ENCODE measurements around the gene SPAM1.

The SPAM1 gene

DNA sequence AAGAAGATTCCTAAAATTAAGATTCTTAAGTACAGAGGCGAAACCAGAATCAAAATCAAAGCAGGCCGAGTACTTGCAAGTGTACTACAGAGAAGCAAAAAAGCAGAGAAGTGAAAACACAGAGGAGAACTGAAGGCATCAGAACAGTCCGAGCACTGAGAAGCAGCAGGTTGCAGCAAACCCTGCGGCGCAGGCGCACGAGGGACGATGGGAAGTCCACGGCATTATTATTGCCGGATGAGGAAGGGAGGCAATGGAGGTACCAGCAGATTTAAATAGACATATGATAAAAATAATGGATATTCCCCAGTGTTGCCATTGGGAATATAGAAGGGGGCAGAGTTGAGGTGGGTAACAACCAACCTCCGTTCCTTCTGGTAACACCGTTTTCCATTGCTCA, 7.2 kb upstream of the SPAM1 start:
- TF ChIP-seq FOXM1 (IDR thresholded peaks at IDR 0.05; ENCODE audit: borderline replicate concordance, low read depth) (no peak), TAF1 (IDR thresholded peaks at IDR 0.05; ENCODE audit: low read depth) (no peak), YY1 (IDR thresholded peaks at IDR 0.05; ENCODE audit: low read depth) (no peak), EGR1 (IDR thresholded peaks at IDR 0.05) (no peak), TCF12 (IDR thresholded peaks at IDR 0.05; ENCODE audit: low read depth) (no peak), EP300 (IDR thresholded peaks at IDR 0.05; ENCODE audit: borderline replicate concordance) (no peak), TEAD4 (IDR thresholded peaks at IDR 0.05) (no peak), RAD21 (IDR thresholded peaks at IDR 0.05; ENCODE audit: low read depth) (no peak), CREB1 (IDR thresholded peaks at IDR 0.05; ENCODE audit: low read depth) (no peak), ZBTB7A (IDR thresholded peaks at IDR 0.05; ENCODE audit: low read depth) (no peak), NFIC (IDR thresholded peaks at IDR 0.05) (no peak), CEBPB (IDR thresholded peaks at IDR 0.05) (no peak)
- TF ChIP-seq, protein P1, sequence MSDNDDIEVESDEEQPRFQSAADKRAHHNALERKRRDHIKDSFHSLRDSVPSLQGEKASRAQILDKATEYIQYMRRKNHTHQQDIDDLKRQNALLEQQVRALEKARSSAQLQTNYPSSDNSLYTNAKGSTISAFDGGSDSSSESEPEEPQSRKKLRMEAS (IDR thresholded peaks at IDR 0.05): no peak
- TF ChIP-seq, protein P2, sequence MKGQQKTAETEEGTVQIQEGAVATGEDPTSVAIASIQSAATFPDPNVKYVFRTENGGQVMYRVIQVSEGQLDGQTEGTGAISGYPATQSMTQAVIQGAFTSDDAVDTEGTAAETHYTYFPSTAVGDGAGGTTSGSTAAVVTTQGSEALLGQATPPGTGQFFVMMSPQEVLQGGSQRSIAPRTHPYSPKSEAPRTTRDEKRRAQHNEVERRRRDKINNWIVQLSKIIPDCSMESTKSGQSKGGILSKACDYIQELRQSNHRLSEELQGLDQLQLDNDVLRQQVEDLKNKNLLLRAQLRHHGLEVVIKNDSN (IDR thresholded peaks at IDR 0.05): no peak
- TF ChIP-seq, protein P3, sequence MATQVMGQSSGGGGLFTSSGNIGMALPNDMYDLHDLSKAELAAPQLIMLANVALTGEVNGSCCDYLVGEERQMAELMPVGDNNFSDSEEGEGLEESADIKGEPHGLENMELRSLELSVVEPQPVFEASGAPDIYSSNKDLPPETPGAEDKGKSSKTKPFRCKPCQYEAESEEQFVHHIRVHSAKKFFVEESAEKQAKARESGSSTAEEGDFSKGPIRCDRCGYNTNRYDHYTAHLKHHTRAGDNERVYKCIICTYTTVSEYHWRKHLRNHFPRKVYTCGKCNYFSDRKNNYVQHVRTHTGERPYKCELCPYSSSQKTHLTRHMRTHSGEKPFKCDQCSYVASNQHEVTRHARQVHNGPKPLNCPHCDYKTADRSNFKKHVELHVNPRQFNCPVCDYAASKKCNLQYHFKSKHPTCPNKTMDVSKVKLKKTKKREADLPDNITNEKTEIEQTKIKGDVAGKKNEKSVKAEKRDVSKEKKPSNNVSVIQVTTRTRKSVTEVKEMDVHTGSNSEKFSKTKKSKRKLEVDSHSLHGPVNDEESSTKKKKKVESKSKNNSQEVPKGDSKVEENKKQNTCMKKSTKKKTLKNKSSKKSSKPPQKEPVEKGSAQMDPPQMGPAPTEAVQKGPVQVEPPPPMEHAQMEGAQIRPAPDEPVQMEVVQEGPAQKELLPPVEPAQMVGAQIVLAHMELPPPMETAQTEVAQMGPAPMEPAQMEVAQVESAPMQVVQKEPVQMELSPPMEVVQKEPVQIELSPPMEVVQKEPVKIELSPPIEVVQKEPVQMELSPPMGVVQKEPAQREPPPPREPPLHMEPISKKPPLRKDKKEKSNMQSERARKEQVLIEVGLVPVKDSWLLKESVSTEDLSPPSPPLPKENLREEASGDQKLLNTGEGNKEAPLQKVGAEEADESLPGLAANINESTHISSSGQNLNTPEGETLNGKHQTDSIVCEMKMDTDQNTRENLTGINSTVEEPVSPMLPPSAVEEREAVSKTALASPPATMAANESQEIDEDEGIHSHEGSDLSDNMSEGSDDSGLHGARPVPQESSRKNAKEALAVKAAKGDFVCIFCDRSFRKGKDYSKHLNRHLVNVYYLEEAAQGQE (IDR thresholded peaks at IDR 0.05; ENCODE audit: low read depth): no peak

DNA sequence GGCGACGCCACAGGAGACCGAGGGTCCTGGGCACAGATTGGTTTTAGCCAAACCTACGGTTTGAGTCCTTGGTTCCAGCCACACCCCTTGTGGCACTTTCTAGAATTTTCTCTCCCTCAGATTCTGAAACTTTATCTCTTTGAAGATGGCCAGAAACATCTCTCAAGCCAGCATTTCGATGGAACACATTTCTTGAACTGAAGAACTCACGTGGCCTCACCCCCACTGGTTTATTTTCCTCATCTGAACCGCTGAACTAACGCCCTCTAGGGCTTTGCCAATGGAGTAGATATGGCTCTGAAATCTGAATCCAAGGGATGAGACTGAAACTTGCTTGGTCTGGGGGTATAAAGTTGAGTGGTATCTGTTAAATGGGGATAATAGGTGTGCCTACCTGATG, 6.7 kb upstream of the SPAM1 start:
- TF ChIP-seq, protein P3 (IDR thresholded peaks at IDR 0.05; ENCODE audit: low read depth): no peak
- no peak for TF ChIP-seq ZBTB7A (IDR thresholded peaks at IDR 0.05; ENCODE audit: low read depth)
- TF ChIP-seq RAD21 (IDR thresholded peaks at IDR 0.05; ENCODE audit: low read depth): no peak
- no peak for TF ChIP-seq TCF12 (IDR thresholded peaks at IDR 0.05; ENCODE audit: low read depth)
- TF ChIP-seq, protein P2 (IDR thresholded peaks at IDR 0.05): no peak
- TF ChIP-seq CEBPB (IDR thresholded peaks at IDR 0.05): no peak
- TF ChIP-seq TAF1 (IDR thresholded peaks at IDR 0.05; ENCODE audit: low read depth): no peak
- TF ChIP-seq YY1 (IDR thresholded peaks at IDR 0.05; ENCODE audit: low read depth): no peak
- no peak for TF ChIP-seq EGR1 (IDR thresholded peaks at IDR 0.05)
- TF ChIP-seq TEAD4 (IDR thresholded peaks at IDR 0.05): no peak

DNA sequence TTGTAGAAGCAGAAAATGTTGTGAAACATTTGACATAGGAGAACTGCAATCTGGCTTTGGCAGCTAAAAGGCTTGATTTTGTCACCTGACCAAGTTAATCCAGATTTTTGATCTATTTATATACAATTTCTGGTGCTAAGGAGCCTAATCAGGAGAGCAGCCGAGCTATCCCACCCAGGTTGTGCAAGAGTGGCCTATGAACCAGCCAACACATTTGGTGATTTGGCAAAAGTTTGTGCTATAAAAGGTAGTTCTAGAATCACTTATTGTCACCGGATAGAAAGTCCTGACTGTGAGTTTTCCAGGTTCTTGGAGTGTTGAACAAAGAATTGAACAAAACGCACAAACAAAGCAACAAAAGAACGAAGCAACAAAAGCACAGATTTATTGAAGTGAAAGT, 1.4 kb upstream of the SPAM1 start:
- no peak for TF ChIP-seq RAD21 (IDR thresholded peaks at IDR 0.05; ENCODE audit: low read depth)
- TF ChIP-seq TAF1 (IDR thresholded peaks at IDR 0.05; ENCODE audit: low read depth): no peak
- TF ChIP-seq FOXM1 (IDR thresholded peaks at IDR 0.05; ENCODE audit: borderline replicate concordance, low read depth): no peak
- no peak for TF ChIP-seq YY1 (IDR thresholded peaks at IDR 0.05; ENCODE audit: low read depth)
- no peak for TF ChIP-seq TCF12 (IDR thresholded peaks at IDR 0.05; ENCODE audit: low read depth)
- TF ChIP-seq NFIC (IDR thresholded peaks at IDR 0.05): no peak
- TF ChIP-seq, protein P3 (IDR thresholded peaks at IDR 0.05; ENCODE audit: low read depth): no peak
- no peak for TF ChIP-seq EP300 (IDR thresholded peaks at IDR 0.05; ENCODE audit: borderline replicate concordance)
- no peak for TF ChIP-seq ZBTB7A (IDR thresholded peaks at IDR 0.05; ENCODE audit: low read depth)
- TF ChIP-seq EGR1 (IDR thresholded peaks at IDR 0.05): no peak
- no peak for TF ChIP-seq TEAD4 (IDR thresholded peaks at IDR 0.05)
- no peak for TF ChIP-seq CEBPB (IDR thresholded peaks at IDR 0.05)

DNA sequence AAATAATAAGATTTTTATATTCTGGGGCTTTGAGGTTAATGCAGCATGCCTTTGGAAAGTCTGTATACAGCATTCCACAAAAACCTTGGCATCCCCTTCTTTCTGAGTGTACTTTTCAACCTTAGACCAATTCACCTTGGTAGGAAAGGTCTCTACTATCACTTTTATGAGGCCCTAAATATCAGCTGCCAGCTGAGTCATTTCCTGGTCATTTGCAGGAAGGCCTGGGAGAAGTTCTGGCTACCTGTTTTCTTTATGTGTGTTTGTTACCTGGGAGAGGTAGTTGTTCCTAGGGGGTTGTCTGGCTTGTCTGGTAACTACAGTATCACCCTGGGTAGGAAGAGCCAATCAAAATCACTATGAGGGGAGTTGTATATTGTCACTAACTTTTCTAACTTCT, 4.1 kb downstream of the SPAM1 start:
- TF ChIP-seq TCF12 (IDR thresholded peaks at IDR 0.05; ENCODE audit: low read depth): no peak
- no peak for TF ChIP-seq NFIC (IDR thresholded peaks at IDR 0.05)
- no peak for TF ChIP-seq EGR1 (IDR thresholded peaks at IDR 0.05)
- TF ChIP-seq, protein P2 (IDR thresholded peaks at IDR 0.05): no peak
- TF ChIP-seq TAF1 (IDR thresholded peaks at IDR 0.05; ENCODE audit: low read depth): no peak
- TF ChIP-seq EP300 (IDR thresholded peaks at IDR 0.05; ENCODE audit: borderline replicate concordance): no peak
- no peak for TF ChIP-seq YY1 (IDR thresholded peaks at IDR 0.05; ENCODE audit: low read depth)
- TF ChIP-seq CREB1 (IDR thresholded peaks at IDR 0.05; ENCODE audit: low read depth): no peak

All from Ishikawa (cell line).